Sciatic nerve (tissue), 2 donors: ENCODE results near the gene BANP. TPM values are rescaled to one million over a fixed set of nuclear protein-coding genes. Genes with fewer than 3 reads are reported as not detected.
A peak's percentile ranks its signal among the peaks of the same experiment; 100 is the strongest.
"Not testable (repeated sequence)": the region's sequence is repeated elsewhere in the genome, so short reads cannot be mapped to it uniquely, and the experiment has no call there.

Experiments used
- ATAC-seq: fragments of 200-7000 bp; cut with Tn5 transposase; one replicate; pipeline ENCODE4 v1.9.1; 2020; ENCODE audit warnings: mild to moderate bottlenecking, moderate library complexity
- DNase-seq: peaks from one replicate; pipeline ENCODE4 v3.0.0-alpha.2; 2020; ENCODE audit warnings: low spot score
- intact Hi-C: fragments of 100-400 bp; cut with DNase I; formaldehyde crosslinking; loops from one replicate; pipeline ENCODE4 v1.14.2; 2022
- total RNA-seq: library from RNA; stranded (reverse); fragmentation: NEBNext Ultra II Directional; extraction: Animal tissue kit (Norgen Biotek cat#: 25700); gene quantifications from one replicate; pipeline ENCODE4 v1.2.1, GENCODE V29; 2021
- donor health status: DM: no; HTN: no; CAD: no.
- donor health status: DM: no; HTN: no; CAD: no.

Gene BANP
- total RNA-seq, 1 donor from 2014 or later: 32.3 TPM

GRCh38 chr16:87959391-87959990, 8.3 kb downstream of the BANP start:
- DNase-seq (no peak), ATAC-seq (no peak)
- intact Hi-C loops: no loop called here

- intact Hi-C loops: no loop called here
Measured at GRCh38 chr16:87960296-87960695, 9.1 kb downstream of the BANP start.

GRCh38 chr16:87960852-87961251, 9.6 kb downstream of the BANP start:
- intact Hi-C loops: no loop called here
- no peak for ATAC-seq
- no peak for DNase-seq

More at GRCh38 chr16:87960296-87960695, 9.1 kb downstream of the BANP start:
- DNase-seq: no peak
- ATAC-seq: no peak

GRCh38 chr16:87961623-87962022, 10.4 kb downstream of the BANP start:
- ATAC-seq: no peak
- intact Hi-C loops: no loop called here
- DNase-seq: no peak

GRCh38 chr16:87963400-87963799, 12.2 kb downstream of the BANP start:
- DNase-seq: no peak
- intact Hi-C loops: no loop called here
- no peak for ATAC-seq

- ATAC-seq (no peak), DNase-seq (no peak)
- intact Hi-C loops: no loop called here
Measured at GRCh38 chr16:87964049-87964659, 12.9 kb downstream of the BANP start.

- DNase-seq (no peak), ATAC-seq (no peak)
- intact Hi-C loops: no loop called here
Measured at GRCh38 chr16:87965417-87965816, 14.2 kb downstream of the BANP start.

GRCh38 chr16:87966064-87966645, 14.9 kb downstream of the BANP start:
- no peak for DNase-seq
- intact Hi-C loops: no loop called here
- ATAC-seq: peak; percentile 90

- intact Hi-C loops: no loop called here
- peak; percentile 67 for DNase-seq
- peak; percentile 71 for ATAC-seq
Measured at GRCh38 chr16:87966685-87967185, 15.5 kb downstream of the BANP start.

GRCh38 chr16:87968541-87968940, 17.3 kb downstream of the BANP start:
- intact Hi-C loops: no loop called here
- ATAC-seq: no peak
- no peak for DNase-seq

GRCh38 chr16:87970186-87970585, 19.0 kb downstream of the BANP start:
- intact Hi-C loops: no loop called here
- DNase-seq (no peak), ATAC-seq (no peak)

- DNase-seq (no peak), ATAC-seq (no peak)
- intact Hi-C loops: no loop called here
Measured at GRCh38 chr16:87971933-87972332, 20.7 kb downstream of the BANP start.

GRCh38 chr16:87973717-87974116, 22.5 kb downstream of the BANP start:
- DNase-seq (no peak), ATAC-seq (no peak)
- intact Hi-C loops: no loop called here

GRCh38 chr16:87974178-87974577, 22.9 kb downstream of the BANP start:
- ATAC-seq: no peak
- intact Hi-C loops: no loop called here

GRCh38 chr16:87976665-87977064, 25.4 kb downstream of the BANP start:
- intact Hi-C loops: no loop called here
- ATAC-seq (peak; percentile 41), DNase-seq (no peak)

More at GRCh38 chr16:87974178-87974577, 22.9 kb downstream of the BANP start:
- no peak for DNase-seq

GRCh38 chr16:87978127-87978526, 26.9 kb downstream of the BANP start:
- DNase-seq (no peak), ATAC-seq (no peak)
- intact Hi-C loops: no loop called here

GRCh38 chr16:87979352-87979751, 28.1 kb downstream of the BANP start:
- DNase-seq (no peak), ATAC-seq (no peak)
- intact Hi-C loops: no loop called here

- intact Hi-C loops, DNase-seq: not testable (repeated sequence)
Measured at GRCh38 chr16:87979911-87980630, 28.8 kb downstream of the BANP start.

GRCh38 chr16:87981376-87981775, 30.1 kb downstream of the BANP start:
- intact Hi-C loops, ATAC-seq, DNase-seq: not testable (repeated sequence)

More at GRCh38 chr16:87979911-87980630, 28.8 kb downstream of the BANP start:
- not testable (repeated sequence) for ATAC-seq

GRCh38 chr16:87982581-87983041, 31.4 kb downstream of the BANP start:
- intact Hi-C loops: no loop called here

More at GRCh38 chr16:87982581-87983041, 31.4 kb downstream of the BANP start:
- ATAC-seq (no peak), DNase-seq (no peak)
